ENCODE data around the gene SEC61B.

SEC61B gene

GRCh38 chr9:99182356-99182755 is 39.7 kb upstream of the SEC61B start:
- TF ChIP-seq SPI1 (IDR thresholded peaks at IDR 0.05; ENCODE audit: borderline replicate concordance, low read depth) (no peak), CTCF (IDR thresholded peaks at IDR 0.05; ENCODE audit: insufficient read depth, low read length) (no peak)
- Histone ChIP-seq H3K27me3 (ENCODE audit: insufficient read depth, poor library complexity, severe bottlenecking) (no peaks in the 10 kb centered on the region), H3K4me3 (replicated peaks; ENCODE audit: insufficient read depth, low read length) (no peak overlapping the region), H3K27ac (replicated peaks) (no peak overlapping the region)
- DNase-seq (ENCODE audit: low read depth in 1 of 2, low spot score in 1 of 2), result no peak

- no peak for DNase-seq (ENCODE audit: low read depth in 1 of 2, low spot score in 1 of 2)
- no peak overlapping the region for H3K4me3 ChIP-seq (replicated peaks; ENCODE audit: insufficient read depth, low read length)
- no peak overlapping the region for H3K27ac ChIP-seq (replicated peaks)
- H3K27me3 ChIP-seq (ENCODE audit: insufficient read depth, poor library complexity, severe bottlenecking), result no peaks in the 10 kb centered on the region
- TF ChIP-seq GABPA (IDR thresholded peaks at IDR 0.05; ENCODE audit: low read depth) (no peak), SPI1 (IDR thresholded peaks at IDR 0.05; ENCODE audit: borderline replicate concordance, low read depth) (no peak), POLR2AphosphoS5 (IDR thresholded peaks at IDR 0.05; ENCODE audit: low read depth) (no peak), CTCF (IDR thresholded peaks at IDR 0.05; ENCODE audit: insufficient read depth, low read length) (no peak), REST (IDR thresholded peaks at IDR 0.05; ENCODE audit: insufficient replicate concordance, low read depth) (no peak)
Observed at GRCh38 chr9:99183616-99184015, 38.5 kb upstream of the SEC61B start.

GRCh38 chr9:99184110-99184474 is 38.0 kb upstream of the SEC61B start:
- Histone ChIP-seq H3K27ac (replicated peaks) (no peak overlapping the region), H3K4me3 (replicated peaks; ENCODE audit: insufficient read depth, low read length) (no peak overlapping the region), H3K27me3 (ENCODE audit: insufficient read depth, poor library complexity, severe bottlenecking) (no peaks in the 10 kb centered on the region)
- TF ChIP-seq POLR2AphosphoS5 (IDR thresholded peaks at IDR 0.05; ENCODE audit: low read depth), result no peak
- TF ChIP-seq GABPA (IDR thresholded peaks at IDR 0.05; ENCODE audit: low read depth), result no peak
- no peak for TF ChIP-seq SPI1 (IDR thresholded peaks at IDR 0.05; ENCODE audit: borderline replicate concordance, low read depth)
- no peak for TF ChIP-seq REST (IDR thresholded peaks at IDR 0.05; ENCODE audit: insufficient replicate concordance, low read depth)
- no peak for TF ChIP-seq CTCF (IDR thresholded peaks at IDR 0.05; ENCODE audit: insufficient read depth, low read length)
- DNase-seq (ENCODE audit: low read depth in 1 of 2, low spot score in 1 of 2), result no peak
